Left kidney (tissue), 2 donors: ENCODE measurements around the gene CCDC88A. TPM values are rescaled to one million over a fixed set of nuclear protein-coding genes. Genes with fewer than 3 reads are reported as not detected.
"Not testable (repeated sequence)": the region's sequence is repeated elsewhere in the genome, so short reads cannot be mapped to it uniquely, and the experiment has no call there.

Experiments used
- DNase-seq: peaks from one replicate; pipeline ENCODE4 v3.0.0-alpha.2; 2013
- polyA plus RNA-seq: library from polyadenylated mRNA; unstranded; fragments of 120-200 nt; gene quantifications from one replicate; pipeline ENCODE4 v1.2.1, GENCODE V29; 2013; ENCODE audit not compliant: insufficient read length

The CCDC88A gene
- polyA plus RNA-seq, 1 donor: 95.7 TPM

DNA sequence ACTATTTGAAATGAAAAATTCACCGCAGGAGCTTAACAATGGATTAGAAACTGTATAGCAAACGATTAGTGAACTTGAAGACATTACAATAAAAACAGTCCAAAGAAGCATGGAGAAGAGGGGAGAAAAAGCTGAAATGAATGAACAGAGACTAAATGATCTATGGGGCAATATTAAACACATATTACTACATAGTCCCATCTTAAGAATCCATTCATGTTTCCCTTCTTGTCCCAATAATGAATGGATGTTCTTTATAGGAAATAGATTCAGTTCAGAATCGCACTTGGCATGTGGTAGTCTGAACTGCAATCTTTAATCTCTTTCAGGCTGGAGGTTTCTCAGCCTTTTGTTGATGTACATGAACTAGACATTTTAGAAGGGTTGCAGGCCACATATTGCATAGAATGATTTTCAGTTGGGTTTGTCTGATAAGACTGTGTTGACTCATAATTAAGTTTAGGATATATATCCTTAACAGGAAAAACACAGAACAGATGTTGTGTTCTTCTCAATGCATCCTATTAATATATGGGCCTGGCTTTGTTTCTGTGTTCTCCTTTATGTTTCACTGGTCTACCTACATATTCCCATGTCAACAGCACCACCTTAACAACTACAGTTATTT lies 27.9 kb downstream of the CCDC88A start:
- no peak for DNase-seq

DNA sequence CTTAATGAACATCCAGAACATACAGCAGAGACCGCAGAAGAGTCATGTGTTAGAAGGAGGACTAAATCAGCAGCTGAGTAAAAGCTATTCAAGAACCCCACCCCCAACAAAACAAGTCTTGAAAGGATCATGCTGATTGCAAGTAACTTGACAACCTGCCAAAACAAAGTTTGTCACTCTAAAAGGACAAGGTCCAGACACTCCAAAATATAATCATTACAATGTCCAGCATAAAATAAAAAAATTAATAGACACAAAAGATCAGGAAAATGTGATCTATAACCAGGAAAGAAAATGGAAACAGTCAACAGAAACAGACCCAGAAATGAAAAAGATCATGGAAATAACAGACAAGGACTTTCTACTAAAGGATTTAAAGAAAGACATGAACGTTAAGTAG lies 28.5 kb downstream of the CCDC88A start:
- DNase-seq: no peak

DNA sequence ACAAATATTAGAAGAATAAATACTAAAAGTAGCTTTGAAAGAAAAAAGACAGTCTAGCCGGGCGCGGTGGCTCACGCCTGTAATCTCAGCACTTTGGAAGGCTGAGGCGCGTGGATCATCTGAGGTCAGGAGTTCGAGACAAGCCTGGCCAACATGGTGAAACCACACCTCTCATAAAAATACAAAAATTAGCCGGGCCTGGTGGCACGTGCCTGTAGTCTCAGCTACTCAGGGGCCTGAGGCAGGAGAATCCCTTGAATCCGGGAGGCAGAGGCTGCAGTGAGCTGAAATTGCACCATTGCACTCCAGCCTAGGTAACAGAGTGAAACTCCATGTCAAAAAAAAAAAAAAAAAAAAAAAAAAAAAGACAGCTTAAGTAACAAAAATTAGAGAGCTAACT lies 34.1 kb downstream of the CCDC88A start:
- DNase-seq: not testable (repeated sequence)

DNA sequence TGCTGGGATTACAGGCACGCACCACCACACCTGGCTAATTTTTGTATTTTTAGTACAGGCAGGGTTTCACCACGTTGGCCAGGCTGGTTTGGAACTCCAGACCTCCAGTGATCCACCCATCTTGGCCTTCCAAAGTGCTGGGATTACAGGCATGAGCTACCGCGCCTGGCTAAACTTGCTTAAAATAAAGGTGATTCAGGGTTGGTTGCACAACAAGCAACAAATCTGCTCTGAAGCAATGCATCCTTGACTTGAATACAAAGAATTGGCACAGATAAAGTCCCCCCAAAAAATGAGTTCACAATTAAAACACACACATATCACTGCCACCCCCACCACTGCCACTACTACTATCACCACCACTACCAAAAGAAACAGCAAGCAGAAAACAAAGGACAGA lies 34.9 kb downstream of the CCDC88A start:
- no peak for DNase-seq

DNA sequence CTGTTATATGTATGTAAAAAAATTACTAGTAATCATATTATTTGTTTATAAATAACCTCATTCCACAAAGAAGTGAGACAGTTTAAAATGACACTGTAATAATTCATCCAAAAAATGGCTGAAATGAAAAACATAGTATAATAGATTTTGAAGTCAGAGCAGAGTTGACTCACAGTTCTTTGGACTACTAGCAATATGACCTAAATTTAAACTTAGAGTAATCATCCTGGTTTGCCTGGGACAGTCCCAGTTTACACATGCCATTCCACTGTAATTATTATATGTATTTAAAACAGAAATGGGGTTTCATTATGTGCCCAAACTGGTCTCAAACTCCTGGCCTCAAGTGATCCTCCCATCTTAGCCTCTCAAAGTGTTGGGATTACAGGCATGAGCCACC lies 48.3 kb downstream of the CCDC88A start:
- DNase-seq: no peak

DNA sequence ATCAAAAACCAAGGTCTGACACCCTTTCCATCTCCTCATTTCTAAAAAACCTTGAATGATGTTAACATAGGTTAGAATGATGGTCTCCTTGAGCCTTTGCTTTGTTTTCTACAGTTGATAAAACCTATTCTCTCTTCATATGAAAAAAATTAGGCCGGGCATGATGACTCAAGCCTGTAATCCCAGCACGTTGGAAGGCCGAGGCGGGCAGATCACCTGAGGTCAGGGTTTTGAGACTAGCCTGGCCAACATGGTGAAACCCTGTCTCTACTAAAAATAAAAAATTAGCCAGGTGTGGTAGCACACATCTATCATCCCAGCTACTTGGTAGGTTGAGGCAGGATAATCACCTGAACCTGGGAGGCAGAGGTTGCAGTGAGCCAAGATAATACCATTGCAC lies 49.4 kb downstream of the CCDC88A start:
- DNase-seq: no peak

DNA sequence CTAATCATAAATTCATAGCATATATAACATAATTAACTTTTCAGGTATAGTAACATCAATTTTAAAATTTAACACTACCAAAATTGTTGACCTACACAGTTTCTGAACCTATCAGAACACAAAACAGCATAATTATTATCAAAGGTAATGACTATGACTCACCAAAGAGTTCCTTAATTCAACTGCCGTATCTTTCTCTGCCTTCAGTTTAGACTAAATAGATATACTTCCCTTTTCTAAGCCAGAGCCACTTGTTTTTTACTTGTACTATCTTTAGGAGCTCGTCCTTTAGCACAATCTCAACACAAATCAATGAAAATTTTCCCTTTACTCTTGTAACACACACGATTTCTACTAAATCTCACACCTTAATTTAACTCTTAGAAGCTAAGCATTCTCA lies 54.4 kb downstream of the CCDC88A start:
- no peak for DNase-seq

DNA sequence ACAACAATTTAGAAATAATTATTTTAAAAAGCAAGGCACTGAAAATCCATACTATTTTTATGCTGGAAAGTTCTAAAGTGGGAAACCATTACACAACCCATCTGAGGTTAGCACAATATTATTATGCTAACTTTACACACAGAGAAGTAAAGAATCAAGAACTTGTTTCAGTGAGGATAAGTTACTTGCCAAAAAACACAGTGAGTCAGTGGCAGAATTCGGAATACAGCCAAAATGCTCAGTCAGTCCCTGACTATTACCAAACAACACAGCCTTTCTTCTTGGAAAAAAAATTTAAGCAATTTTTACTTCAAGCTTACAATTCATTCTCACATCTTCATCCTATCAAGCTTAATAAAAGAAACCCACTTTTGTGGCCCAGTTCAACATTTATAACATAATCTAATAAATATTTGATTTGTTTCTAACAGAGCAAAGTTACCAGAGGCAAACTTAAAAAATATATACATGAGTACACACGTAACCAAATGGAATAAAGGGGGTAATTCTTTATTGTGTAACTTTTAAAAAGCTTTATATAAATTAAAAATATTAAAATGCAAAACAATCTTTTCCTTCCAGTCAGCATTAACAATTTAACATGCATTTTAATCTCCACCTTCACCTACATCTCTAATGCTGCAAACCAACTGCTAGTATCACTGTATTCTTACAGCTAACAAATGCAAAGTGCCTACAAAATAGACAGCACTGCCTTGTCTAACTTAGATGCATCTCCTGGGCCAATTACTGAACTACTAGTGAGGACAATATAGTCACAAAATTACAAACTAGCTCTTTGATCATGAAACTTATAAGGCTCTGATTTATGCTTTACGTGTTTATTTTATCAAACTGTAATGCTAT lies 55.2 kb downstream of the CCDC88A start:
- peak; percentile 3 for DNase-seq

GRCh38 chr2:55363636-55364035 lies 56.0 kb downstream of the CCDC88A start:
- DNase-seq: no peak

GRCh38 chr2:55361465-55362189 lies 58.0 kb downstream of the CCDC88A start:
- DNase-seq: no peak

- no peak for DNase-seq
Measured at GRCh38 chr2:55358451-55358850, 61.2 kb downstream of the CCDC88A start.

- DNase-seq: no peak
Measured at GRCh38 chr2:55357927-55358326, 61.7 kb downstream of the CCDC88A start.

- no peak for DNase-seq
Measured at GRCh38 chr2:55357164-55357563, 62.5 kb downstream of the CCDC88A start.

DNA sequence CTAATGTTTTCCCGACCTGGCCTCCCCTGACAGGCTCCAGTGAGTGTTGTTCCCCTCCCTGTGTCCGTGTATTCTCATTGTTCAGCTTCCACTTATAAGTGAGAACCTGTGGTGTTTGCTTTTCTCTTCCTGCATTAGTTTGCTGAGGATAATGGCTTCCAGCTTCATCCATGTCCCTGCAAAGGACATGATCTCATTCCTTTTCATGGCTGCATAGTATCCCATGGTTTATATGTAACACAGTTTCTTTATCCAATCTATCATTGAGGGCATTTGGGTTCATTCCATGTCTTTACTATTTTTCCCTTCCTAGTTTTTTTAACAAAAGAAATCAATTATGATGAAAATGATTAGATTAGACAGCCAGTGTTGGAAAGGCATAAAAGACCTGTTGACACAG lies 63.5 kb downstream of the CCDC88A start:
- DNase-seq: not testable (repeated sequence)

DNA sequence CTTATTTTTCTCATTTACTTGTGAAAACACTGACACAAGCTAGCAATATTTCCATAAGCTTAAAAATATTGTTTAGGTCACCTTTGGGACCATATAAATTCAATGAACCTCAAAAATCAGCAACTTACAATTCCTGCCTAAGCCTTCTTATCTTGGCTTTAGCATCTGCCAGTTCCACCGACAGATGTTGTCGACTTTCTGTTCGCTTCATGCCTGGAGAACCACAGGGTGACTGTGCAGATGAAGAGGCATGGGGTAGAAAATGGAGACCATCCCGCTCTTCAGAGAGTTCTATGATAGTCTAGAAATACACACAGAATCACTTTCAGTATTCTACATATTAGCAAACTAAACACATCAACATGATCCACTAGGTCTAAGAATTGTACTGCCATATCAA lies 64.2 kb downstream of the CCDC88A start:
- DNase-seq: no peak

DNA sequence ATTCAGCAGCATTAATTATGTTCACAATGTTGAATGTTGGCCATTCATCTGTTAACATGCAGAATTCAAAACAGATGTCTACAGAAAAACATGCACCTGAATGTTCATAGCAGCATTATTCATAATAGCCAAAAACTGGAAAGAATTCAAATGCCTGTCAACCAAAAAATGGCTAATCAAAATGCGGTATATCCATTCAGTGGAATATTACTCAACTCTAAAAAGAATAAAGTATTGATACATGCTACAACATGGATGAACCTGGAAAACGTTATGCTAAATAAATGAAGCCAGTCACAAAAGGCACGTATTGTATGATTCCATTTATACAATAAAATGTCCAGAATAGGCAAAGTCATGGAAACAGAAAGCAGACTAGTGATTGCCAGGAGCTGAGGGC lies 68.0 kb downstream of the CCDC88A start:
- DNase-seq: no peak

- DNase-seq: no peak
Measured at GRCh38 chr2:55345064-55345463, 74.6 kb downstream of the CCDC88A start.

- DNase-seq: no peak
Measured at GRCh38 chr2:55338268-55338667, 81.4 kb downstream of the CCDC88A start.

DNA sequence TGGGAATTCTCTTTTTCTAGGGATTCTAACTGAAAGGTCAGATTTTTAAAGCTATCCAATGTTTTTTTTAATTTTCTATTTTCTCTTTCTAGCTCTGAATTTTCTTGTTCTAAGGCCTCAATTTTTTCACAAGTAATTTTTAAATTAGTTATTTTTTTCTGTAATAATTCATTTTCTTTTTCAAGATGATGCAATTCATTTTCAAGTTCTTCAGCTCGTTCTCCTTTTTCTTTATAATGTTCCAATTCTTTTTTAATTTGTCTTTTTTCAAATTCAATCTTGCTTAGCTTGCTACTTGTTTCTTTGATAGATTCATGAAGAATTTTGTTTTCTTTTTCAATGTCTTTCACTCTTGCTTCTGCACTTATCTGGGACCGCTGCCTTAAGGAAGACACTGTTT lies 84.9 kb downstream of the CCDC88A start:
- no peak for DNase-seq

DNA sequence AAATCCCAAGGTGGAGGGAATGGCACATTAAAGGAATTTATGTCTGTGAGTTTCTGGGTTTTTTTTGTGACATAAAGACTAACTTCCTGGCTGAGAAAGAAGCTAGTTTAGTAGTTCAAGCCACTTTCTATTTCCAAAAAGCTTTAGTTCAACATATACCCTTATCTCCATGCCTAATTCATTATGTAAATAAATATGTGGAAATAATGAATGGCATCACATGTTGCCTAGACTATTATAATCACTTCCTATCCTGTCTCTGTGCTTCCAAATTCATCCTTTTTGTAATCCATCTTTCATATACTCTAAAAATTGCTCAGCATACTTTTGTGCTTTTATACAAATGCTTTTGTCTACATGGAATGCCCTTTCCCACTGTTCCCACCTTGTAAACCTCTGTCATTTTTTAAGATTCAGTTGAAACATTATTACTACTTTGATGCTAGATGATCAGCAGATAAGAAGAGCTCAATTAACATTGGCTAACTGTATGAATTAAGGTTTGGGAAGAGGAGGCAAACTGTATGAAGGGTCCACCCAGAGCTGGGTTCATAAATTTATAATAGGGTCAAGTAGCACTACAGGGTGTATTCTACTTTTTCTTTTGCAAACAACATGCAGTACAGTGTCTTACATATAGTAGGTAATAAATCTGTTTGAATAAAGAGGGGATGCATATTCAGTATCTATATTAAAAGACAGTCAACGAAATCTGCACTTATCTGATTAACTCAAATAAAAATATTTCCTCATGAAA lies 88.9 kb downstream of the CCDC88A start:
- no peak for DNase-seq

GRCh38 chr2:55327470-55328230 lies 92.0 kb downstream of the CCDC88A start:
- no peak for DNase-seq

GRCh38 chr2:55314985-55315384 lies 104.7 kb downstream of the CCDC88A start:
- DNase-seq: no peak
